HCT116 (cell line): Measurements from ENCODE around the gene PEMT. TPM values are rescaled to one million over a fixed set of nuclear protein-coding genes. Genes with fewer than 3 reads are reported as not detected.

Source experiments
- ATAC-seq: fragments of 200-7000 bp; cut with Tn5 transposase; 2 replicates; pipeline ENCODE4 v1.9.1; 2020; ENCODE audit warnings: mild to moderate bottlenecking, moderate library complexity
- BruUV-seq: library from RNA; stranded (reverse); fragments of 400-500 nt; replicated peaks from 2 replicates; lab custom pipeline; 2021; lab: Mats Ljungman, UMichigan
- CTCF ChIA-PET: fragments of 300-600 bp; sonication (Branson Sonifier 250); formaldehyde crosslinking; loops from one replicate; lab custom pipeline; 2021; ENCODE audit warnings: antibody characterized with exemption; lab: Charles Lee
- POLR2A ChIA-PET: fragments of 300-600, 350-600 bp; sonication (Branson Sonifier 250); formaldehyde crosslinking; loops from one replicate; lab custom pipeline; 2021; ENCODE audit warnings: antibody characterized with exemption; lab: Charles Lee
- RAD21 ChIA-PET, 2 experiments: fragments of 300-600 bp; sonication (Branson Sonifier 250); formaldehyde crosslinking; loops; one replicate each; lab custom pipeline; 2023; ENCODE audit warnings: low total read pairs in 2 of 2; ENCODE audit not compliant: uncharacterized antibody in 2 of 2, unreplicated experiment in 2 of 2, low non-redundant PET in 1 of 2; lab: Charles Lee
- DNase-seq: peaks from one replicate; pipeline ENCODE4 v3.0.0-alpha.2; 2010; ENCODE audit warnings: low read depth, low spot score
- H2AFZ ChIP-seq: fragments of 200-600 bp; shearing (Covaris generic), sonication (generic); 2 replicates; pipeline ENCODE4 v1.6.1; 2017; ENCODE audit warnings: low read depth, mixed run types, mixed read lengths, antibody characterized with exemption, low read length; ENCODE audit not compliant: poor library complexity, severe bottlenecking
- H3K27ac ChIP-seq: 2 replicates; pipeline ENCODE4 v1.5.1; 2012; ENCODE audit warnings: low read depth, low read length
- H3K27me3 ChIP-seq: fragments of 200-600 bp; sonication (generic); 2 replicates; pipeline ENCODE4 v1.6.1; 2016; ENCODE audit warnings: mixed run types, low read length, mixed read lengths; ENCODE audit not compliant: insufficient read depth
- H3K36me3 ChIP-seq, 2 experiments: fragments of 200-500 bp in 1 of 2; fragments of 200-600 bp in 1 of 2; sonication (Bioruptor generic) in 1 of 2; sonication (generic) in 1 of 2; 2 replicates each; pipeline versions ENCODE4 v1.5.1 to v1.6.1; 2014 to 2016; ENCODE audit warnings: low read length in 2 of 2, inconsistent platforms in 1 of 2, mixed read lengths in 1 of 2, mixed run types in 1 of 2; ENCODE audit not compliant: insufficient read depth in 2 of 2, control insufficient read depth in 1 of 2
- H3K4me1 ChIP-seq, 2 experiments: fragments of 200-600 bp in 1 of 2; sonication (generic) in 1 of 2; 2 replicates each; pipeline versions ENCODE4 v1.5.1 to v1.6.1; 2012 to 2017; ENCODE audit warnings: low read length in 2 of 2, inconsistent platforms in 1 of 2, mild to moderate bottlenecking in 1 of 2, mixed read lengths in 1 of 2, mixed run types in 1 of 2, moderate library complexity in 1 of 2; ENCODE audit not compliant: insufficient read depth in 2 of 2, control insufficient read depth in 1 of 2
- H3K4me2 ChIP-seq: fragments of 200-600 bp; sonication (generic); 2 replicates; pipeline ENCODE4 v1.6.1; 2017; ENCODE audit warnings: mixed run types, low read length, mixed read lengths
- H3K4me3 ChIP-seq, 2 experiments: fragments of 200-600 bp in 1 of 2; sonication (generic) in 1 of 2; replicated peaks in 1 of 2; 2 replicates each; pipeline ENCODE4 v1.5.1; 2011 to 2016; ENCODE audit warnings: low read length in 2 of 2, control low read depth in 1 of 2, low read depth in 1 of 2, mild to moderate bottlenecking in 1 of 2, mixed read lengths in 1 of 2, mixed run types in 1 of 2
- H3K79me2 ChIP-seq: fragments of 200-600 bp; sonication (generic); 2 replicates; pipeline ENCODE4 v1.6.1; 2017; ENCODE audit warnings: mild to moderate bottlenecking, mixed run types, low read length, moderate library complexity, mixed read lengths; ENCODE audit not compliant: insufficient read depth
- H3K9ac ChIP-seq: fragments of 200-600 bp; sonication (generic); 2 replicates; pipeline ENCODE4 v1.6.1; 2016; ENCODE audit warnings: low read length, mixed read lengths
- H3K9me2 ChIP-seq: fragments of 200-600 bp; sonication (generic), shearing (Covaris generic); 2 replicates; pipeline ENCODE4 v1.6.1; 2017; ENCODE audit warnings: mixed run types, mild to moderate bottlenecking, moderate library complexity; ENCODE audit not compliant: insufficient read depth
- H3K9me3 ChIP-seq, 2 experiments: fragments of 200-500 bp in 1 of 2; fragments of 200-600 bp in 1 of 2; sonication (Bioruptor generic) in 1 of 2; sonication (generic) in 1 of 2; 2 replicates each; pipeline ENCODE4 v1.6.1; 2014 to 2017; ENCODE audit warnings: low read length in 2 of 2, mixed read lengths in 2 of 2, inconsistent platforms in 1 of 2, low read depth in 1 of 2, mild to moderate bottlenecking in 1 of 2, mixed run types in 1 of 2, moderate library complexity in 1 of 2; ENCODE audit not compliant: control insufficient read depth in 1 of 2, insufficient read depth in 1 of 2
- H4K20me1 ChIP-seq: fragments of 200-600 bp; sonication (generic), shearing (Covaris generic); 2 replicates; pipeline ENCODE4 v1.6.1; 2017; ENCODE audit warnings: mixed run types, mild to moderate bottlenecking, moderate library complexity; ENCODE audit not compliant: insufficient read depth
- CEBPB ChIP-seq: IDR thresholded peaks from 2 replicates; pipeline ENCODE4 v1.6.1; 2012; ENCODE audit warnings: low read depth
- EGR1 ChIP-seq: IDR thresholded peaks from 2 replicates; pipeline ENCODE4 v1.6.1; 2012; ENCODE audit warnings: low read depth
- ELF1 ChIP-seq: IDR thresholded peaks from 2 replicates; pipeline ENCODE4 v1.6.1; 2012; ENCODE audit warnings: low read depth, borderline replicate concordance
- EZH2 ChIP-seq: fragments of 200-600 bp; sonication (generic); IDR thresholded peaks from 2 replicates; pipeline ENCODE4 v1.6.1; 2017; ENCODE audit warnings: antibody characterized with exemption, mixed run types
- EZH2phosphoT487 ChIP-seq: fragments of 200-600 bp; IDR thresholded peaks from 2 replicates; pipeline ENCODE4 v1.6.1; 2018; ENCODE audit warnings: antibody characterized with exemption, borderline replicate concordance
- JUND ChIP-seq: IDR thresholded peaks from 2 replicates; pipeline ENCODE4 v1.6.1; 2012
- POLR2A ChIP-seq: IDR thresholded peaks from 2 replicates; pipeline ENCODE4 v1.7.0; 2011; ENCODE audit warnings: borderline replicate concordance; ENCODE audit not compliant: insufficient read depth, insufficient read length; ENCODE audit errors: extremely low read depth
- POLR2AphosphoS5 ChIP-seq: IDR thresholded peaks from 2 replicates; pipeline ENCODE4 v1.6.1; 2011; ENCODE audit warnings: mild to moderate bottlenecking, low read depth, low read length, moderate library complexity
- RAD21 ChIP-seq: IDR thresholded peaks from 2 replicates; pipeline ENCODE4 v1.6.1; 2012; ENCODE audit warnings: low read depth, mild to moderate bottlenecking
- SP1 ChIP-seq: IDR thresholded peaks from 2 replicates; pipeline ENCODE4 v1.6.1; 2012; ENCODE audit warnings: low read depth
- SRF ChIP-seq: IDR thresholded peaks from 2 replicates; pipeline ENCODE4 v1.6.1; 2012; ENCODE audit warnings: low read depth
- TCF7L2 ChIP-seq: IDR thresholded peaks from 2 replicates; pipeline ENCODE4 v1.7.0; 2011; ENCODE audit warnings: borderline replicate concordance, inconsistent platforms; ENCODE audit not compliant: insufficient read depth, insufficient read length; ENCODE audit errors: extremely low read depth
- ZBTB33 ChIP-seq: IDR thresholded peaks from 2 replicates; pipeline ENCODE4 v1.6.1; 2011; ENCODE audit warnings: mild to moderate bottlenecking, low read length, moderate library complexity; ENCODE audit not compliant: insufficient replicate concordance; ENCODE audit errors: extremely low read depth
- ZFX ChIP-seq: fragments of 450-650 bp; IDR thresholded peaks from 2 replicates; pipeline ENCODE4 v1.6.1; 2017
- intact Hi-C: fragments of 100-400 bp; cut with micrococcal nuclease; formaldehyde crosslinking; loops from 2 replicates; pipeline ENCODE4 v1.10.0; 2022
- total RNA-seq: library from RNA; stranded (reverse); gene quantifications from one replicate; pipeline ENCODE4 v1.2.1, GENCODE V29; 2021; ENCODE audit not compliant: unreplicated experiment
- TF ChIP-seq, protein P1 (sequence below): IDR thresholded peaks from 2 replicates; pipeline ENCODE4 v1.6.1; 2012; ENCODE audit warnings: low read depth

PEMT gene
- total RNA-seq, 1 experiment from 2014 or later: 52.1 TPM

DNA sequence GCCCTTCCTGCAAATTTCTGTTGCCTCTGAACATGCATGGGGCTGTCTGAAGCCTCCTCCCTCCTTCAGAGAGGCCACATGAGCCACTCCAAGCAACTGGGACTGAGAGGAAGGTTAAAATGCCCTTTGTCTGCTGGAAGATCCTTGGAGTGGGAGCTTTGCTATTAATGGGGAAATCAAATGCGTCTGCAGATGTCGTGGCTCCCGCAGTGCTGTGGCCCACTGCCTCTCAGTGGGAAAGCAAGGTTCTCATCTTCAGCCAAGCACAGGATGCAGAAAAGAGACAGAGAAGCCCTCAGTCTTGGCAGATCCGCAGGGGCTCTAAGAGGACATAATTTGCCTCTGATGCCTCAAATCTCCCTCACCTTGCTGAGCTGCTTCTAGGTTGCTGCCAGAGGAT is 34.8 kb downstream of the PEMT start:
- ATAC-seq (no peak), DNase-seq (no peak)
- CTCF ChIA-PET: interaction anchor here (1.9 kb wide), 1 partner anchor 59 kb away, joined by 6 read pairs; no protein-coding TSS in a partner anchor
- Histone ChIP-seq H4K20me1 (no peaks in the 10 kb centered on the region), H3K79me2 (no peaks in the 10 kb centered on the region; the same call in 1 of the 2 replicates), H3K9me3 (no peaks in the 10 kb centered on the region), H3K27ac (no peak overlapping the region), H3K27me3 (no peaks in the 10 kb centered on the region), H3K4me2 (no peak overlapping the region), H2AFZ (no peak overlapping the region), H3K9ac (no peak overlapping the region), H3K9me2 (no peaks in the 10 kb centered on the region), H3K4me3 (no peak overlapping the region), H3K36me3 (no peaks in the 10 kb centered on the region), H3K4me1 (no peaks in the 10 kb centered on the region)
- RAD21 ChIA-PET: no interaction called here
- POLR2A ChIA-PET: no interaction called here
- no peak for TF ChIP-seq ELF1
- TF ChIP-seq POLR2AphosphoS5: no peak
- no peak for TF ChIP-seq RAD21
- TF ChIP-seq, protein P1, sequence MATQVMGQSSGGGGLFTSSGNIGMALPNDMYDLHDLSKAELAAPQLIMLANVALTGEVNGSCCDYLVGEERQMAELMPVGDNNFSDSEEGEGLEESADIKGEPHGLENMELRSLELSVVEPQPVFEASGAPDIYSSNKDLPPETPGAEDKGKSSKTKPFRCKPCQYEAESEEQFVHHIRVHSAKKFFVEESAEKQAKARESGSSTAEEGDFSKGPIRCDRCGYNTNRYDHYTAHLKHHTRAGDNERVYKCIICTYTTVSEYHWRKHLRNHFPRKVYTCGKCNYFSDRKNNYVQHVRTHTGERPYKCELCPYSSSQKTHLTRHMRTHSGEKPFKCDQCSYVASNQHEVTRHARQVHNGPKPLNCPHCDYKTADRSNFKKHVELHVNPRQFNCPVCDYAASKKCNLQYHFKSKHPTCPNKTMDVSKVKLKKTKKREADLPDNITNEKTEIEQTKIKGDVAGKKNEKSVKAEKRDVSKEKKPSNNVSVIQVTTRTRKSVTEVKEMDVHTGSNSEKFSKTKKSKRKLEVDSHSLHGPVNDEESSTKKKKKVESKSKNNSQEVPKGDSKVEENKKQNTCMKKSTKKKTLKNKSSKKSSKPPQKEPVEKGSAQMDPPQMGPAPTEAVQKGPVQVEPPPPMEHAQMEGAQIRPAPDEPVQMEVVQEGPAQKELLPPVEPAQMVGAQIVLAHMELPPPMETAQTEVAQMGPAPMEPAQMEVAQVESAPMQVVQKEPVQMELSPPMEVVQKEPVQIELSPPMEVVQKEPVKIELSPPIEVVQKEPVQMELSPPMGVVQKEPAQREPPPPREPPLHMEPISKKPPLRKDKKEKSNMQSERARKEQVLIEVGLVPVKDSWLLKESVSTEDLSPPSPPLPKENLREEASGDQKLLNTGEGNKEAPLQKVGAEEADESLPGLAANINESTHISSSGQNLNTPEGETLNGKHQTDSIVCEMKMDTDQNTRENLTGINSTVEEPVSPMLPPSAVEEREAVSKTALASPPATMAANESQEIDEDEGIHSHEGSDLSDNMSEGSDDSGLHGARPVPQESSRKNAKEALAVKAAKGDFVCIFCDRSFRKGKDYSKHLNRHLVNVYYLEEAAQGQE: no peak
- TF ChIP-seq POLR2A: no peak
- TF ChIP-seq CEBPB: no peak
- TF ChIP-seq EGR1: no peak
- no peak for TF ChIP-seq SRF
- TF ChIP-seq JUND: no peak
- TF ChIP-seq EZH2: no peak
- TF ChIP-seq SP1: no peak
- no peak for TF ChIP-seq ZFX
- no peak for TF ChIP-seq TCF7L2
- TF ChIP-seq EZH2phosphoT487: no peak
- TF ChIP-seq ZBTB33: no peak
- intact Hi-C loops: no loop called here
- no TSS peak for BruUV-seq
